HepG2 (cell line): ENCODE measurements around the gene LRP5. TPM values are rescaled to one million over a fixed set of nuclear protein-coding genes. Genes with fewer than 3 reads are reported as not detected.
A peak's percentile ranks its signal among the peaks of the same experiment; 100 is the strongest.

Experiments
- ATAC-seq: fragments of 200-7000 bp; cut with Tn5 transposase; 3 replicates; pipeline ENCODE4 v1.9.1; 2020; ENCODE audit warnings: mild to moderate bottlenecking, moderate library complexity
- BruUV-seq: library from RNA; stranded (reverse); fragments of 400-500 nt; replicated peaks from 2 replicates; lab custom pipeline; 2021; lab: Mats Ljungman, UMichigan
- CTCF ChIA-PET: fragments of 300-600 bp; formaldehyde crosslinking; extraction: SDS; loops from one replicate; lab custom pipeline; 2021; ENCODE audit warnings: low total read pairs, inconsistent platforms, low intra/inter-chr PET ratio; lab: Yijun Ruan, JAX
- POLR2A ChIA-PET: fragments of 350-600 bp; sonication (Branson Sonifier 250); formaldehyde crosslinking; loops from one replicate; lab custom pipeline; 2020; ENCODE audit warnings: antibody characterized with exemption, inconsistent platforms; lab: Yijun Ruan, JAX
- DNase-seq: peaks from one replicate; pipeline ENCODE4 v3.0.0-alpha.2; 2015; ENCODE audit warnings: low spot score
- FAIRE-seq: peaks from 3 replicates; lab custom pipeline; 2011; peaks lifted over from hg19 to GRCh38; lab: Jason Lieb, UNC
- H2AFZ ChIP-seq: one replicate; pipeline ENCODE4 v1.6.1; 2011; ENCODE audit warnings: low read length, inconsistent platforms
- H3K27ac ChIP-seq: fragments of 300-600 bp; 3 replicates; pipeline ENCODE4 v1.8.0; 2011; ENCODE audit warnings: mixed run types, mild to moderate bottlenecking, mixed read lengths, low read length, inconsistent platforms; ENCODE audit not compliant: insufficient read depth; ENCODE audit errors: extremely low read length
- H3K27me3 ChIP-seq, 2 experiments: fragments of 200-600 bp in 1 of 2; 2 replicates in 1 of 2; 3 replicates in 1 of 2; pipeline versions ENCODE4 v1.6.0 to v1.8.0; 2011; ENCODE audit warnings: low read length in 2 of 2, mild to moderate bottlenecking in 2 of 2, moderate library complexity in 2 of 2, inconsistent platforms in 1 of 2; ENCODE audit not compliant: insufficient read depth in 2 of 2, control insufficient read depth in 1 of 2
- H3K36me3 ChIP-seq, 2 experiments: fragments of 200-600 bp in 1 of 2; replicated peaks in 1 of 2; 2 replicates in 1 of 2; 3 replicates in 1 of 2; pipeline versions ENCODE4 v1.5.1 to v1.8.0; 2011; ENCODE audit warnings: low read length in 2 of 2, inconsistent platforms in 1 of 2; ENCODE audit not compliant: insufficient read depth in 2 of 2, control insufficient read depth in 1 of 2
- H3K4me1 ChIP-seq: 2 replicates; pipeline ENCODE4 v1.5.1; 2012; ENCODE audit warnings: low read length, inconsistent platforms; ENCODE audit not compliant: insufficient read depth
- H3K4me2 ChIP-seq: 2 replicates; pipeline ENCODE4 v1.6.0; 2011; ENCODE audit warnings: low read depth, low read length, inconsistent platforms
- H3K4me3 ChIP-seq, 3 experiments: fragments of 200-600 bp in 1 of 3; sonication (generic), shearing (Covaris generic) in 1 of 3; replicated peaks in 1 of 3; 2 replicates each; pipeline ENCODE4 v1.5.1; 2011 to 2016; ENCODE audit warnings: low read length in 3 of 3, inconsistent platforms in 2 of 3, low read depth in 2 of 3, mild to moderate bottlenecking in 2 of 3, control low read depth in 1 of 3, mixed read lengths in 1 of 3; ENCODE audit not compliant: insufficient read depth in 1 of 3
- H3K79me2 ChIP-seq: one replicate; pipeline ENCODE4 v1.6.1; 2011; ENCODE audit warnings: low read length, inconsistent platforms; ENCODE audit not compliant: insufficient read depth
- H3K9ac ChIP-seq: 2 replicates; pipeline ENCODE4 v1.6.0; 2011; ENCODE audit warnings: mild to moderate bottlenecking, low read depth, low read length, inconsistent platforms; ENCODE audit not compliant: insufficient read depth
- H3K9me3 ChIP-seq: 2 replicates; pipeline ENCODE4 v1.5.1; 2012; ENCODE audit warnings: mild to moderate bottlenecking, low read length
- H4K20me1 ChIP-seq: 2 replicates; pipeline ENCODE4 v1.6.0; 2011; ENCODE audit warnings: inconsistent platforms, mild to moderate bottlenecking, low read length, moderate library complexity; ENCODE audit not compliant: insufficient read depth
- AGO2 ChIP-seq: fragments of 200-400 bp; formaldehyde crosslinking; optimal IDR thresholded peaks from 2 replicates; pipeline ENCODE3; 2017; ENCODE audit warnings: mild to moderate bottlenecking, low read depth, low read length, moderate library complexity
- EED ChIP-seq: sonication (generic); formaldehyde crosslinking; IDR thresholded peaks from 2 replicates; pipeline ENCODE4 v1.5.0; 2020; ENCODE audit warnings: mild to moderate bottlenecking, missing genetic modification reagents
- KLF16 ChIP-seq, 2 experiments: sonication (generic) in 1 of 2; formaldehyde crosslinking in 1 of 2; IDR thresholded peaks; 2 replicates each; pipeline versions ENCODE4 v1.6.1 to v1.8.0; 2016 to 2023; ENCODE audit warnings: missing genetic modification reagents in 2 of 2, missing compliant biosample characterization in 1 of 2
- MNT ChIP-seq: fragments of 450-650 bp; IDR thresholded peaks from 2 replicates; pipeline ENCODE4 v1.6.1; 2016
- MYC ChIP-seq: sonication (generic); formaldehyde crosslinking; IDR thresholded peaks from 2 replicates; pipeline ENCODE4 v1.9.0; 2021; ENCODE audit warnings: missing genetic modification reagents, borderline replicate concordance
- RBFOX2 ChIP-seq: fragments of 200-400 bp; formaldehyde crosslinking; IDR thresholded peaks from 2 replicates; pipeline ENCODE4 v1.6.1; 2017; ENCODE audit warnings: low read depth, mild to moderate bottlenecking, low read length
- SMAD9 ChIP-seq: sonication (generic); formaldehyde crosslinking; IDR thresholded peaks from 2 replicates; pipeline ENCODE4 v1.5.1; 2020; ENCODE audit warnings: mild to moderate bottlenecking, missing genetic modification reagents
- ZNF24 ChIP-seq: fragments of 450-650 bp; IDR thresholded peaks from 2 replicates; pipeline ENCODE4 v1.6.1; 2017; ENCODE audit warnings: antibody characterized with exemption, mild to moderate bottlenecking
- ZNF720 ChIP-seq: sonication (generic); formaldehyde crosslinking; IDR thresholded peaks from 2 replicates; pipeline ENCODE4 v1.4.0; 2020; ENCODE audit warnings: missing genetic modification reagents
- WGBS: methylation state at CpG from one replicate; pipeline ENCODE4 v1.1.6; 2017; ENCODE audit warnings: low lambda C conversion rate; 5-methylcytosine and 5-hydroxymethylcytosine counted together
- in situ Hi-C: cut with HindIII; loops from 2 replicates; pipeline ENCODE4 v1.10.0; 2017; ENCODE audit warnings: low pct_unique_long_range_greater_than_20kb; ENCODE audit not compliant: extremely low pct_ligation_motif_present
- intact Hi-C: fragments of 100-400 bp; cut with micrococcal nuclease; formaldehyde crosslinking; loops from one replicate; pipeline ENCODE4 v1.10.0; 2022; ENCODE audit not compliant: unreplicated experiment
- polyA plus RNA-seq, 8 experiments: library from polyadenylated mRNA; depleted of rRNA in 3 of 8; stranded (reverse) in 7 of 8; unstranded in 1 of 8; fragments of >200 nt; fragmentation: Illumina TruSeq in 4 of 8; extraction: Trizol in 4 of 8; gene quantifications; 2 replicates each; pipeline versions ENCODE4 v1.2.1 to v1.2.3, GENCODE V29; 2011 to 2016; ENCODE audit warnings: low read depth in 4 of 8, missing spikeins in 1 of 8, mixed read lengths in 1 of 8; ENCODE audit not compliant: insufficient read depth in 1 of 8
- total RNA-seq, 5 experiments: library from RNA; depleted of rRNA; stranded (reverse); fragments of >200 nt; fragmentation: Illumina TruSeq; extraction: Trizol; gene quantifications; 2 replicates each; pipeline ENCODE4 v1.2.3, GENCODE V29; 2016; ENCODE audit warnings: low read depth in 1 of 5
- TF ChIP-seq, protein P1 (sequence below), 2 experiments: sonication (generic) in 1 of 2; formaldehyde crosslinking in 1 of 2; IDR thresholded peaks; 2 replicates each; pipeline versions ENCODE4 v1.6.1 to v1.9.0; 2014 to 2022; ENCODE audit warnings: antibody characterized with exemption in 1 of 2, borderline replicate concordance in 1 of 2, inconsistent platforms in 1 of 2, low read depth in 1 of 2, missing genetic modification reagents in 1 of 2

Gene LRP5
- total and polyA plus RNA-seq, 2 of the 13 experiments (the other 11 are each of a cell fraction or from before 2014, with no cell fraction given) = 40.4 to 64.0 TPM

DNA sequence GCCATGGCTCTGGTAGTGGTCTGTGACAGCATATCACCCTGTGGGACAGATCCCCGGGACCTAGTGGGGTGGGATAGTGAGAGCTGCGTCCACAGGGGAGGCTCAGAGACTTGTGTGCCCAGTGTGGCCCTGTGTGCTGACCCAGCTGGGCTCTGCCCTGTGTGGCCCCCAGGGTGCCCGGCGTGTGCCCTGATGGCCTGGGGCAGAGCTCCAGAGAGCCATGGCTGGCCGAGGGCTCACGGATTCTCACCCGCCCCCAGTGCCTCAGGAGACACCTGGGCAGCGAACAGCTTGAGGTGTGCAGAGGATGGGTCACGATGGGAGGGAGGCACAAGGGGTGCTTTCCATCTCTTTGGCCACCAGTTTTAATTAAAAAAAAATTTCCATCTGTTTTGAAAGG lies 11.8 kb downstream of the LRP5 start (continued):
- TF ChIP-seq, protein P1, sequence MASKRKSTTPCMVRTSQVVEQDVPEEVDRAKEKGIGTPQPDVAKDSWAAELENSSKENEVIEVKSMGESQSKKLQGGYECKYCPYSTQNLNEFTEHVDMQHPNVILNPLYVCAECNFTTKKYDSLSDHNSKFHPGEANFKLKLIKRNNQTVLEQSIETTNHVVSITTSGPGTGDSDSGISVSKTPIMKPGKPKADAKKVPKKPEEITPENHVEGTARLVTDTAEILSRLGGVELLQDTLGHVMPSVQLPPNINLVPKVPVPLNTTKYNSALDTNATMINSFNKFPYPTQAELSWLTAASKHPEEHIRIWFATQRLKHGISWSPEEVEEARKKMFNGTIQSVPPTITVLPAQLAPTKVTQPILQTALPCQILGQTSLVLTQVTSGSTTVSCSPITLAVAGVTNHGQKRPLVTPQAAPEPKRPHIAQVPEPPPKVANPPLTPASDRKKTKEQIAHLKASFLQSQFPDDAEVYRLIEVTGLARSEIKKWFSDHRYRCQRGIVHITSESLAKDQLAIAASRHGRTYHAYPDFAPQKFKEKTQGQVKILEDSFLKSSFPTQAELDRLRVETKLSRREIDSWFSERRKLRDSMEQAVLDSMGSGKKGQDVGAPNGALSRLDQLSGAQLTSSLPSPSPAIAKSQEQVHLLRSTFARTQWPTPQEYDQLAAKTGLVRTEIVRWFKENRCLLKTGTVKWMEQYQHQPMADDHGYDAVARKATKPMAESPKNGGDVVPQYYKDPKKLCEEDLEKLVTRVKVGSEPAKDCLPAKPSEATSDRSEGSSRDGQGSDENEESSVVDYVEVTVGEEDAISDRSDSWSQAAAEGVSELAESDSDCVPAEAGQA (IDR thresholded peaks at IDR 0.05; ENCODE audit: low read depth) = no peak
- TF ChIP-seq, protein P1 (CRISPR knock-in tag; IDR thresholded peaks at IDR 0.05; ENCODE audit: borderline replicate concordance) = no peak
- peak; percentile 20 for TF ChIP-seq AGO2
- no peak for TF ChIP-seq ZNF720 (CRISPR knock-in tag)
- no peak for TF ChIP-seq EED (CRISPR knock-in tag)
- 0 out of 2 replicates have a peak, but pooled peaks have one; percentile 45 for TF ChIP-seq RBFOX2

- DNase-seq (no peak), ATAC-seq (no peak), FAIRE-seq (no peak)
- Histone ChIP-seq H3K9me3 (no peaks in the 10 kb centered on the region), H3K79me2 (peaks cover 99% of the 10 kb centered on the region), H3K9ac (no peak overlapping the region), H3K4me3 (no peak overlapping the region), H3K36me3 (peaks cover 5 to 24% of the 10 kb centered on the region in 2 experiments; a peak in 4 of 5 replicates), H3K27ac (no peak overlapping the region), H3K4me2 (no peak overlapping the region), H2AFZ (no peak overlapping the region), H3K4me1 (peaks cover 99% of the 10 kb centered on the region), H3K27me3 (no peaks in the 10 kb centered on the region), H4K20me1 (peaks cover 52% of the 10 kb centered on the region)
- intact Hi-C loops (no loop called here), in situ Hi-C loops (no loop called here)
- TF ChIP-seq ZNF24 (no peak), SMAD9 (no peak), MNT (no peak), MYC (CRISPR knock-in tag) (0 out of 2 replicates have a peak, but pooled peaks have one; percentile 8), KLF16 (CRISPR knock-in tag; IDR thresholded peaks at IDR 0.05) (no peak)
- ChIA-PET CTCF (no interaction called here), POLR2A (interaction anchor here (1.2 to 8.9 kb wide), 3 partner anchors 10 to 53 kb away, joined by 3 to 106 read pairs (median 75); partner anchors contain the start of gene C11orf24)
- BruUV-seq = no TSS peak
- WGBS = 87% methylated on average over 4 of the region's 10 CpGs
Measured at GRCh38 chr11:68324695-68325094, 12.3 kb downstream of the LRP5 start.
